Stimulated activated CD8-positive, alpha-beta memory T cell treated with anti-CD3 and anti-CD28 coated beads, Interleukin-4, amount 100 ng/mL, for 48 hours (primary cell): ENCODE data around the gene HOXB2.

ENCODE experiments used
- DNase-seq: peaks from one replicate; pipeline ENCODE4 v3.0.0-alpha.2; 2020

Gene HOXB2

DNA sequence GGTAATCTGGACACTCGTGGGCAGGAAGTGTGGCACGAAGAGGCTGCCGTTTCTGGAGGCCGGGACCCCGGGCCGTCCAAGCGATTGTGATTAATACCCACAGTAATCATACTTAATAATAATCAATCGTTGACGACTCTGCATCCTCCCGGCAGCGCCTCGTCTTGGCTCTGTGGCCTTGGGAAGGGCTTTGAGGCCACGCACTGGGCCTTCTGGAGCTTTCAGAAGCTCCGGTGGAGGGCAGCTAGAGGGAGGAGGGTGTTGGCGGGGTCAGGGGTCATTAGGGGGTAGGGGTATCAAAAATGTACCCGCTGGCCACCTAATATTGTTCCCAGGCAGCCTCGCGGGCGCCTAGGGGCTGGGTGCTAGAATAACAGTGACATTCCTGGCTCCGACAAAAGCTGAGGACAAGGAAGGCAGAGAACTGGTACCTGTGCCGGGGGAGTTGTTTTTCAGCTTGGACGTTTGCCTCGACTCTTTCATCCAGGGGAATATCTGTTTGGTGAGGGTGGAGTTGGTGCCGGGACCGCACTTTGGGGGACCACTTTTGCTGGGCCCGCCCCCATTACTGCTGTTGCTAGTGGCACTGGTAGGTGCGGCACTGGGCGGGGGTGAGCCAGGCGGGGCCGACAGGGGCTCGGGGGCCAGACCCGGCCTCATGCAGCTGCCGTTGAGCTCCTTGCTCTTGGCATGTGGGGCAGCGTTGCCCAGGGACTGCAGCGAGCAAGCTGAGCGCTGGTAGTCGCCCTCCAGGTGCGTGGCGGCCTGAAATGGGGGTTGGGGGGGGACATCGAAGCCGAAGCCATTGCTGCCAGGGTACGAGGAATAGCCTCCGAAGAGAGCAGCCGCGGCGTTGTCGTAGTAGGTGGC lies 6.9 kb upstream of the HOXB2 start:
- DNase-seq: no peak

DNA sequence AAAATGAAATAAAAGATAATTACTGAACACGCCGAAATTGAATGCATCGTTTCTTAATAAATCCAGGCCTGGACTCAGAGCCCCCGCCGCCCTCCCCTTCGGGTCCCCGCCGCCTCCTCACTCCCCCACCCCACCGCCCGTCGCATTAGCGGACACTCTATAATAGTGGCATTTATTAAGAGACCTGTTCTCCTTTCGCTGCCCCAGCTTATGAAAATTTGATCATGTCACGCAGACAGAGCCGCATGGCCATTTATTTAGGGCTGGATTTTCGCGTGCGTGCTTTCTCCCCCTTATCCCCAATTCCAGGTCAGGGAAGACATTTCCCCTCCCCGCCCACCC lies 6.3 kb upstream of the HOXB2 start:
- no peak for DNase-seq

DNA sequence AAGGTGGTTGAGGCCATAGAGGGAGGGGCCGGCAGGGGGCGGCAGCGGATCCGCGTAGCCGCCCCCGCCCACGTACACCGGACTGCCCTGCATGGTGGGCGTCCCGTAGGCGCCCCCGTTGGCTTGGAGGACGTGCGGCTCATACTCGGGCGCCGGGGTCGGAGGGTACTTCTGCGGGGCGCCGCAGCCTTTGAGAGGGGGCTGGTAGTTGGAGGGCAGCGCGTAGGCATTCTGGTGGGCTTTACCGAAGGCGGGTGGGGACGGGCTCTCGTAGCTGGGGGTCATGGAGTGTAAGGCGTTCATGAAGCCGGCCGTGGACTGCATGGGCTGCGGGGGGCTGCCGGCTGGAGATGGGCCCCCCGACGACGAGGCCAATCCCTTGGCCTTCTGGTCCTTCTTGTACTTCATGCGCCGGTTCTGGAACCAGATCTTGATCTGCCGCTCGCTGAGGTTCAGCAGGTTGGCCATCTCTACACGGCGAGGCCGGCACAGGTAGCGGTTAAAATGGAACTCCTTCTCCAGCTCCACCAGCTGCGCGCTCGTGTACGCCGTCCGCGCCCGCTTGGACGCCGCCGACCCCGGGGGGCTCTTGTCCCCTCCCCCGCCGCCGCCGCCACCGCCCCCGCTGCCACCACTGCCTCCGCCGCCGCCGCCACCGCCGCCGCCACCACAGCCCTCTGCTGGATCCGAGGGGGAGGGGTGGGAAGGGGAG lies 5.7 kb upstream of the HOXB2 start:
- no peak for DNase-seq

DNA sequence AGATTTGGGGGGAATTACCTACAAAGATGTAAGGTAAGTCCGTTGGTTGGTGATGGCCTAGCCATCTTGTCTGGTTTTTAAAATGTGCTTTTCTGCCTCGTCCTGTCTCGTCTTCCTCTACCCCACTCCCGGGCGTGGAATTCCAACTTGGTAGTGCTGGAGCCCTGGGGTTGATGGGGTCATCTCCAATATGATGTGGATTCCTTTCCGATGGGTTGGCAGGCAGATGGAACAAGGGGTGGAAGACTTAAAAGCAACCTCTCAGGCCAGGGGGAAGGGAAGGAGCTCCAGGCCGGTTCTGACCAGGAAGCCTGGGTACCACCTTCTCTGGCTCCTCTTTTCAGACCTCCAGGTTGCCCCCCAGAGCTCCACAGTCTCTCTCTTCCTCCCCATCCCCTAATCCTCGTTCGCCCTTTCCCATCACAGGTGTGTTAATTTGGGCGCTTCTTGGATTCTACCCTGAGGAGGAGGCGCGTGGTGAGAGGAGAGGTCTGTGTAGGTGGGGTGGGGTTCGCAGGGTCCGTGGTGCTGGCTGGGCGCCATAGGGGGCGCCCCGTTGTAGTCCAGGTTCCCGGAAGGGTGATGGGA lies 5.1 kb upstream of the HOXB2 start:
- DNase-seq: no peak

DNA sequence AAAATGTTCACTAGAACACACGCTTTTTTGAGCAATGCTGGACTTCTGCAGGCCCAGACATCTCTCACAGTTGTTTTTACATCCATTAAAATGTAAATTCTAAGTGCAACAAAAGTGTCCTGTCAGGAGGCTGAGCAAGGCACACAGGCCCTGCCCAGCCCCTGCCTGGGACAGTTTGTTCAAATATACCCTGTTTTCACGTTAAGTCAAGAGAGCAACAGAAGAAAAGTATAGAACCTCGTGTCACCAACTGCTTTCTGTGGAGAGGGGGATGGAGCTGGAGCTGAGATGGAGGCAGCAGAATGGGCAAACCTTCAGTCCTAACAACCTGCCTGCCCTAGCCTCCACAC lies 4.3 kb upstream of the HOXB2 start:
- no peak for DNase-seq

DNA sequence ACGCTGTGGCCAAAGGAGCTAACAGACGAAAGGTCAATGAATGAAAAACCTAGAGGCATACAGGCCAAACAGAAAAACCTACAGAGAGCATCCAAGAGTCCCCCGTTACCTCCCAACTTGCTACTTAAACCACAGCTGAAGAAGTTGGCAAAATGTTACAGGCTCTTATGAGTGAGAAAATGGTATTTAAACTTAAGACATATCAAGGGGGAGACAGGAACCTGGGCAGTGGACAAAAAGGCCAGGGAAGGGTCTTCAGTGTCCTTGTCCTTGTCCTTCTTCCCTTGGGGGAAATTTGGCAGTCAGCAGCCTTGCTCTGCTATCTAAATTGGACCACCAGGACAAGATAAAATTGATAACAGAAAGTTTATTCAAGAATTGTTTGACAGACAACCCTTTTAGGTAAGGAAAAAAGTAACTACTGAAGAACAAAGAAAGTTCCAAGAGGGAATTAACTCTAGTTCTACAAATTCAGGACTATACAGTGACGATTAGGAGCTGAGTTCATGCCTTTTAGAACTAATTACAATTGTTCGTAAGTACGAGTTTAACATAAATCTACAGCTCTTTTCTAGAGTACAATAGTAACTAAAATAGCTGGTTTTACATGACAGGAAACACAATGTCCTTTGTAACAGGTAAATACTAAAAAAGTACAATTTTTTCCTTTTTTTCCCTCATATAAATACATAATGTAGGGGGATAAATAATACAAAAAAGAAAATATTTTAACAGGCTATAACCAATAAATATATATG lies 3.8 kb upstream of the HOXB2 start:
- DNase-seq: no peak

DNA sequence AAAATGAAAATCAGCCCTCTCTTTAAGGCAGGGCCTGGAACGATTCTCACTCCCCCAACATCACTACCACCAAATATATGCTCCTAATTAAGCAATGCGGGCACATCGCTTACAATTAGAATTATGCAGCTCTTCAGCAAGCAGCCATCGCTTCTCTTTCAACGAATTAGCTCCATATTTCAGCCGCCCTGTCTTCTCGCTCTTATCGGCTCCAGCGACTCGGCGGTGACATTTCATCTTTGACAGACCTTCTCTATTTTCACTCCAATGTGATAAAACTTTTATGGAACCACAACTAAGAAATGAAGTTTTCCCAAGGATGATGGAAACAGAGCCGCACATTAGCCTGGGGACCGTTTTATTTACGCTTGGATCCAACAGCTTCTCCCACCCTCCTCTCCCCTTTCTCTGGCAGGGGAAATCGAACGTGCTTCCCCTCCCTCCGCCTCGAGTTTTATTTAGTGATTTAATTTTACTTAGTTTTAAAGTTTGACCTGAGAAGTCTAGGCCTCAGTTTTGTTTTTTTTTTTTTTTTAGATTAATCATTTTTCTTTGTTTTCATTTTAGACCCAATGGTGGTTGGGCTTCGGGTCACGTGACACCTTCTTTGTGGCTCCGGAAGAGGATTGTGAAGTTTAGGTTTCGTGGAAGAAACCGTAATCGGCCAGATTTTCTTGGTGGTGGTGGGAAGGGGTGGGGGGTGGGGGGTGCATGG lies 3.1 kb upstream of the HOXB2 start:
- DNase-seq: no peak

DNA sequence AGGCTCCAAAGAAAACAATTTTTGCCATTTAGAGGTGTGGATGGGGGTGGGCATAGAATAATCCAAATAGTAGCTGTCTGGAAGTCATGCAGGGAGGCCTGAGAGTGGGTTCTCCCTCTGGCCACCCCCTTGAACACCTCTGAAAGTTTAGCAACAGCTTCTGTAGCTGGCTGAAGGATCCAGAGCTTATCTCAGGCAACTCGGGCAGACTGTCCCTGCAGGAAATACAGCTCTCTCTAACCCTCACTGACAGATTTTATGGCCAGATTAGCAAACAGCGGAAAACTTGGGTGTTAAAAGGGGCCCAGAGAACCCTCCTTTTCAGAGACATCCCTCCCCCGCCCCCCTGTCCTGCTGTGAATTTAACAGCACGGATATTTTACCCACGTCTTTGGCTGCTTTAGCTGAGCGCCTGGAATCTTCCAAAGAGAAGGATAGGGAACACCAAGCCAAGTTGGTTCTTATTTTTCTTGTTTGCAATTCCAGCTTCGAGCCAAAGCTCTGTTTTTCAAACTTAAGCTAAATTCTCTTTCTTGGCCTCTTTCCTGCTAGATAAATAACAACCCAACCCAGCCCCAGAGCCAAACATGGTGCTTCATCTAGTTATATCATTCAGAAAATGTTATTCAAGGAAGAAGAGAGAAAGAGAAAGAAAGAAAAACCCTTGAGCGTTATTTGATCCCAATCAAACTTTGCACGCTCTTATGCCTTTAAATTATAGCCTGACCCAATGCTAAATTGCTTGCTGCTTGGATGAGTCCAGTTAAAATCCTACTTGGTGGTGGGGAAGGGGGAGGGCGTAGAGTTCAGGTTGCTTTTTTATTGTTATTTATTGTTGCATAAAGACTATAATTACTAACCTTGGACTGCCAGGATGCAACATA lies 2.3 kb upstream of the HOXB2 start:
- DNase-seq: no peak

DNA sequence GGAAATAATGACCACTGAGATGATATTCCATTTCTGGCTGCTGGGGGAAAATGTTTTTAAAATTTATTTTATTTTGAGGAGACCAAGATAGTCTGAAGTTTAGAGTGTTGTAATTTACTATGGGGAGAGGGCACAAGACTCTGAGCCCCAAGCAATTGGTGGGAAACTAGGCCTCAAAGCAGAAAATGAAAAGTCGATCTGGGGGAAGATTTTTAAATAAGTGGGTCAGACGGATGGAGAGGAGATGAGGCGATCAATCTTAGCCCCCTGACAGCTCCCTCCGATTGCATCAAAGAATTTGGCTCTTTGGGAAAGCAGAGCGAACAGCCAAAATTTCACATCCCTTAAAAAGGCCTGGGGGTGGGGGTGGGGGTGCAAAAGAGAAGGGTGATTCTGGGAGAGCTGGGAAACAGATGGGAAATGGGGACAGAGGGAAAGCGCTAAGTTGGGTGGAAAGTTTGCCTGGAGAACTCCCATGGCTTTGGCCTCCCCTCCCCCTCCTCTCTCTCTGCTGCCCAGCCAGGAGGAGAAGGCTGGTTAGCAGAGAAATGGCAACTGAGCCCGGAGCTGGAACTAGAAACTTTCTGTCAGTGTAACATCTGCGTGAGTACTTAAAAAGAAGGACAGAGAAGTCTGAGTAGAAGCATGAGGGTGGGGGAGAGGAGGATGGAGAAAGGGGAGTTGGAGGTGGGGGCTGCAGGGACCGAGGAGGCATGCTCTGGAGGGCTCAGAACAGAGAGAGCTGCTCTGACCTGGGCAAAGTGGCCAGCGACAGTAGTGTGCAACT lies 1.4 kb upstream of the HOXB2 start:
- no peak for DNase-seq

DNA sequence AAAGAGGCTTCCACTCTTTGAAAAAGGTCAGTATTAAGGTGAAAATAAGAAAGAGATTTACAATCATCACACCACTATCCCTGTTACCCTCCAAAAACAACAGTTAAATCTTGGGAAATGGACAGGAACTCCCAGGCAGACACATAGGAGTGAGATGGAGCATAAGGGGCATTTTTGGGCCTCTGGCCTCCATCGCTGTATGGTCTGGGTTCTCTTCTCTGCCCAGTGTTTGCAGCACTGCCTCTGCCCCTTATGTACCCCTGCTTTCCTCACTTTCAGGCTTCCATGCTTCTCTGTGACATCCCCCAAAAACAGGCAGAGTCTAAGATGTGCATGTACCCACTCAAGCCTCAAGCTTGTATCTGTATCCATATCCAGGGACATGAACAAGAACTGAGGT lies 630 bp upstream of the HOXB2 start:
- DNase-seq: no peak

DNA sequence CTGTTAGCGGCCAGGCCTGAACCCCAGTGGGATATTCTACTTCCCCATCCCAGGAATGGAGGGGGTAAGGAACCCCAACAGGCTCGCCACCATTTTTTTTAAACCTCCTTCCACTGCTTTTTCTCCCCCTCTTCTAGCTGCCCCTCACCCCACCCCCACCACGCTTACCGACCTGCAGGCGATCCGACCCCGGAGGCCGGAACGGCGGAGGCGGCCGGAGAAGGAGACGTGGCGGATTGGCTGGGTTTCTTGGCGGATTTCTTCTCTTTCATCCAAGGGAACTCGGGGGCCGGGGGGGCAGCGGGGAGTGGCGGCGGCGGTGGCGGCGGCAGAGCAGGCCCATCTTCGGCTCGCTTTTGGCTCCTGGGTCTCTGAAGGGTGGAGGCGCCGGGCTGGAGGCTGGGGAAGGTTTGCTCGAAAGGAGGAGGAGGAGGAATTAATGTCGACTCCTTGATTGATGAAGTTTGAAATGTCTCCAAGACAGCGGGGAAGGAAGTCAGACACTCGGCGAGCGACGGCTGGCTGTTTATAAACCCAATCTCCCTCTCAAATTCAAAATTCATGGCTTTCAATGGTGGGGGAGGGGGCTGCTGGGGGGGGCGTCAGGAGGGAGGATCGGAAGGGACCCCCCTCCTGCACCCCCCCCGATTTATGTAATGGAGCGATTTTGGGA lies 424 bp downstream of the HOXB2 start:
- DNase-seq: peak; percentile 63

DNA sequence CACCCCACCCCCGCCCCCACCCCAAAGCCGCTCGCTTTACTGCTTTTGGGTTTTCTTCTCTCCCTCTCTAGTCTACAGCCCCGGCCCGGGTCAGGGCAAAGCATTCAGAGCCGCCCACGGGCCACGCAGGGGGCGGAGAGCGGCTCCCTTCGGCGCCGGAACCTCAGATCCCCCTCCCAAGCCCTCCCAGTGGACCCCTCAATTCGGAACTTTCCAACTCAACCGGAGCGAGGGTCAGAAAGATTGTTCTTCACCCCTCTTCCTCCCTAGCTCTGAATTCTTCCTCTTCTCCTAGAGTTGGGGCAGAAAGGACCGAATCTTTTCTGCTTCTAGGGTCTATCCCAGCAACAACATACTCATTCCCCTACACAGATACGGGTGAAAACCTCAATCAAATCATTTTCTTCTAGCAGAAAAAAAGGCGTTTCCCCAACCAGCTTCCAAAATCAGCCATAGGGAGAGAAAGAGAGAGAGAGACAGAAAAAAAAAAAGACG lies 1.0 kb downstream of the HOXB2 start:
- DNase-seq: peak; percentile 66

DNA sequence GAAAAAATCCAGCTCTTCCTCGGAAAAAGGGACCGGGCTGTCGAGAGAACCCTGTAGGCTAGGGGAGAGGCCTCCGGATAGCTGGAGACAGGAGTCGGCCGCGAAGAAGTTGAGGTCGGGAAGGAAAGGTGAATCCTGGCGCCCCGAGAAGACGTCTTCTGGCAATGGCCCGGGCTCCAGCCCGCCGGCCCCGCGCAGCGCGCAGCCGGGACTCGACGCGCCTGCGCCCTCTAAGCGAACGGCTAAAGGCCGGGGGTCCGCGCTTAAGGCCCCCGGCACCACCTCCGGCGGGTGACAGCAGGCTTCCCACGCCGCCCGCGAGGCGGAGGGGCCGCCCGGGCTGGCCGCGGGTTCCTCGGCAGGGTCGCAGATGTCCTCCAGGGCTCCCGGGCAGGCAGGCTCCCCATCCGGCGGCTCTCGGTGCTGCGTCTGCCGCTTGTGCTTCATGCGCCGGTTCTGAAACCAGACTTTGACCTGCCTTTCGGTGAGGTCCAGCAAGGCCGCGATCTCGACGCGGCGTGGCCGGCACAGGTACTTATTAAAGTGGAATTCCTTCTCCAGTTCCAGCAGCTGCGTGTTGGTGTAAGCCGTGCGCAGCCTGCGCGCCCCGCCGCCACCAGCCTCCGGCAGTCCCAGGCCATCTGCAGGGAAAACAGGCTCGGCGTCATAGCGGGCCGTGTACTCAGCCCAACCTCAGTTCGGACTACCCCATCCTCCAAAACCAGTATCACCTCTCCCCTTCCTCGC lies 1.6 kb downstream of the HOXB2 start:
- peak; percentile 72 for DNase-seq

DNA sequence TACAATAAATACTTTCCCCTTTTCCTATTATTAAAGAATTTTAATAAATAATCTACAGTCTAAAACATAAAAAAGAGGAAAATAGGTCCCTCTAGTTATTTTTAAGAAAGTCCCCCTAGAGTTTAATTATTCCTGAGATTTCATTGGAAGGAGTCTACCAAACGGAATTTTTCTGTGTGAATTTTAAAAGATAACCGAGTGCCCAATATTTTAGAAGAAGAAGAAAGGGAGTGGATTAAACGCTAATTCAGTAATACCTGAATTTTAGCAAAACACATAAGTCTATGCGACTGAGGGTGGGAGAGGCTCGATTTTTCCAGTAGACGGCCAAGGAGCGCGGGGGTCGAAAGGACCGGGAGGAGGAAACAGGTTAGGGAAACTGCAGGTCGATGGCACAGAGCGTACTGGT lies 2.2 kb downstream of the HOXB2 start:
- DNase-seq: no peak

DNA sequence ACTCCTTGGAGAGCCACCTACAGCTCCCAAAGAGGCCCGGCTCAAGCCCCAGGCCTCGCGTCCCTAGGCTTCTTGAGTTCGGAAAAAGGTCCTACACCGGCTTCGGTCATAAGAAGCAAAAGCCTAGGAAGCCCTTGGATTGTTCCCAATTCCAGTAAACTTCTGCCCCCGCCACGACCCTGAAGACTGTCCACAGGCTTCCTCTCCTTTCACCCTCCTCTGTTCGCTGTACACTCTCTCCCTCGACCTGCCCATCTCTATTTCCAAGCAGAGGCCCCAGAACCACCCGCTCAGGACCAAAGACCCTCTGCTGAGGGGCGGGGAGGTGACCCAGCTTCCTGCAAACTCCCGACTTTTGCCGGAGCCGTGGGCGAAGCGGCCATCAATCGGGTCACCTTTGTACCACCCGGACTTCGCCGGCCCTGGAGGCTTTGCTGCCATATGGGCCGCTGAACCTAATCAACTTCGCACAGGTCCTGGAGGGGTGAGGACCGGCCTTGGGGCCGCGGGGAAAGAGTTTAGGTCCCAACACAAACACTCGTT lies 2.7 kb downstream of the HOXB2 start:
- DNase-seq: peak; percentile 42

DNA sequence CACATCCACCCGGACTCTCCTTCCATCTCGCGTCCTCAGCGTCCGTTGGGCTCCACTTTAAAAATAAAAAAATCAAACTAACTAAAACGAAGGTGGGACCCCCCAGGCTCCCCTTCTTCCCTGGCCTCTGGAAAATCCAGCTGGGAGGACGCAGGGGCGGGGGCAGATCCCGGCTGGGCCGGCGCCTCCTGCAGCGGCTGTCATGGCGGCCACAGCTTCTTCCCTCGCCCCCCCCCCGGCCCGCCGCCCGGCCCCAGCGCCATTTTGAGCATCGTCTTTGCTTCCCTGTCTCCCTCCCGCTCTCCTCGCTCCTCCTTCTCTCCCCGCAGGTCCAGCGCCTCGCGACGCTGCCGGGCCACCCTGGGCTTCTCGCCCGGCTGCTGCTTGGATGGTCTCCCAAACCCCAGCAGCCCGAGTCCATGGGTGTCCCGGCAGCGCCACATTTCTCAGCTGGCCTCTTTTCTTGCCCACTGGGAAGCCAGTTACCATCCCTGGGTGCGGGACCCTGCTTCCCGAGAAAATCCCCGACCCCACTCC lies 3.3 kb downstream of the HOXB2 start:
- DNase-seq: peak; percentile 59

DNA sequence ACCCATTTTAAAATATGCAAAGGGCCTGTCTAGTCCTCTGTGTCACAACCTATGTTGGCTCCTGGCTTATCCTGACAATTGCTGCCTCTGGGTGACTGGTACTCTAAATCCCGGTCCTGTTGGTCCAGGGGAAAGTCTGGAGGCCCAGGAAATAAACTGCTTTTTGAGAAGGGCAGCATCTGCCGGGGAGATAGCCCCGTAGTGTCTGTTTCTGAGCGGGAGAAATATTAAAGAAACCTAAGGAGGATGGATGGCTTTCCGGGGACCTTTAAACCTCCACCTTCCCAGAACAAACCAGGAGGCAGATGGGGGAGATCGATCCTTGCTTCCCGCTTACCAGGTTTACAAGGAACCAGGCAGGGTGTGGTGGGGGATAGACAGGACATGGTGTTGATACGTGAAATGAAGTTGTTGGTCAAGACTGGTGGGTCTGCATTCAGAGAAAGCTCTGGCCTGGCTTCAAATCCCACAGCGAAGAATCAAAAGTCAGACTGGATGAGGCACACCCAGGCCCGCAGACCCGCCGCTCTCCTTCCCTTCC lies 3.8 kb downstream of the HOXB2 start:
- DNase-seq: no peak

DNA sequence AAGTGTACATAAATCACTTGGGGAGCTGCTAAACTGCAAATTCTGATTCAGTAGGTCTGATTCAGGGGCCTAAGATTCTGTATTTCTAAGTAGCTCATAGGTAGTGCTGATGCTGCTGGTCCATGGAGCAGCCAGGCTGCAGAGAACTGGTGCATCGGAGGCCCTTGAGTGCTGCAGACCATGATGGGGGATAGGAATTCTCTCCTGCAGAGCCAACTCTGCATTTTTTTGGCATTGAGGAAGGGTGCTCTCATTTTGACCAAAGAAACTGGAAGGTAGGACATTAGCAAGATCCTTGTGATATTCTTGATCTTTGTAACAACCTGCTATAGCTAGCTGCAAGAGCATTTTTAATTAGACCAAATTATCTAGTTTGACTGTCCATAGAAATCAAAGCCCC lies 4.7 kb downstream of the HOXB2 start:
- DNase-seq: no peak

DNA sequence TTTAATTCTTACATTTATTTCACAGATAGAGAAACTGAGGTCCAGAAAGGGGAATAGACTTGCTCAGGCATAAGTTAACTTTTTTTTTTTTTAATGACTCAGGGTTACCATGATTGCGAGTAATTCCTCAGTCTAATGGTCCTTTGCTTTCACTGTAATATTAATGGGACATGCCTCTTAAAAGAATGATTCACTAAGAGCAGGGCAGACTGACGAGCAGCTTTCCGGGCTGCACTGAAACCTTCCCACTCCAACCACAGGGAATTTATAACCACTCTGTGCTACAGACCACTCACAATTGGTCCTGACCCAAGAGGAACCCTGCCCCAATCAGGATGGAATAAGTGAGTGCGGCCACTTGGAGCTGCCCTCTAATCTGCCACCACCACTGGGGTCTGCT lies 5.7 kb downstream of the HOXB2 start:
- DNase-seq: no peak
